HepG2 (cell line): ENCODE measurements around the gene SINHCAF. TPM values are rescaled to one million over a fixed set of nuclear protein-coding genes. Genes with fewer than 3 reads are reported as not detected.

Source experiments
- ATAC-seq: fragments of 200-7000 bp; cut with Tn5 transposase; 3 replicates; pipeline ENCODE4 v1.9.1; 2020; ENCODE audit warnings: mild to moderate bottlenecking, moderate library complexity
- BruUV-seq: library from RNA; stranded (reverse); fragments of 400-500 nt; replicated peaks from 2 replicates; lab custom pipeline; 2021; lab: Mats Ljungman, UMichigan
- CTCF ChIA-PET: fragments of 300-600 bp; formaldehyde crosslinking; extraction: SDS; loops from one replicate; lab custom pipeline; 2021; ENCODE audit warnings: low total read pairs, inconsistent platforms, low intra/inter-chr PET ratio; lab: Yijun Ruan, JAX
- POLR2A ChIA-PET: fragments of 350-600 bp; sonication (Branson Sonifier 250); formaldehyde crosslinking; loops from one replicate; lab custom pipeline; 2020; ENCODE audit warnings: antibody characterized with exemption, inconsistent platforms; lab: Yijun Ruan, JAX
- DNase-seq: peaks from one replicate; pipeline ENCODE4 v3.0.0-alpha.2; 2015; ENCODE audit warnings: low spot score
- FAIRE-seq: peaks from 3 replicates; lab custom pipeline; 2011; peaks lifted over from hg19 to GRCh38; lab: Jason Lieb, UNC
- H2AFZ ChIP-seq: one replicate; pipeline ENCODE4 v1.6.1; 2011; ENCODE audit warnings: low read length, inconsistent platforms
- H3K27ac ChIP-seq: fragments of 300-600 bp; 3 replicates; pipeline ENCODE4 v1.8.0; 2011; ENCODE audit warnings: mixed run types, mild to moderate bottlenecking, mixed read lengths, low read length, inconsistent platforms; ENCODE audit not compliant: insufficient read depth; ENCODE audit errors: extremely low read length
- H3K27me3 ChIP-seq, 2 experiments: fragments of 200-600 bp in 1 of 2; 2 replicates in 1 of 2; 3 replicates in 1 of 2; pipeline versions ENCODE4 v1.6.0 to v1.8.0; 2011; ENCODE audit warnings: low read length in 2 of 2, mild to moderate bottlenecking in 2 of 2, moderate library complexity in 2 of 2, inconsistent platforms in 1 of 2; ENCODE audit not compliant: insufficient read depth in 2 of 2, control insufficient read depth in 1 of 2
- H3K36me3 ChIP-seq, 2 experiments: fragments of 200-600 bp in 1 of 2; replicated peaks in 1 of 2; 2 replicates in 1 of 2; 3 replicates in 1 of 2; pipeline versions ENCODE4 v1.5.1 to v1.8.0; 2011; ENCODE audit warnings: low read length in 2 of 2, inconsistent platforms in 1 of 2; ENCODE audit not compliant: insufficient read depth in 2 of 2, control insufficient read depth in 1 of 2
- H3K4me1 ChIP-seq: 2 replicates; pipeline ENCODE4 v1.5.1; 2012; ENCODE audit warnings: low read length, inconsistent platforms; ENCODE audit not compliant: insufficient read depth
- H3K4me2 ChIP-seq: 2 replicates; pipeline ENCODE4 v1.6.0; 2011; ENCODE audit warnings: low read depth, low read length, inconsistent platforms
- H3K4me3 ChIP-seq, 3 experiments: fragments of 200-600 bp in 1 of 3; sonication (generic), shearing (Covaris generic) in 1 of 3; replicated peaks in 1 of 3; 2 replicates each; pipeline ENCODE4 v1.5.1; 2011 to 2016; ENCODE audit warnings: low read length in 3 of 3, inconsistent platforms in 2 of 3, low read depth in 2 of 3, mild to moderate bottlenecking in 2 of 3, control low read depth in 1 of 3, mixed read lengths in 1 of 3; ENCODE audit not compliant: insufficient read depth in 1 of 3
- H3K79me2 ChIP-seq: one replicate; pipeline ENCODE4 v1.6.1; 2011; ENCODE audit warnings: low read length, inconsistent platforms; ENCODE audit not compliant: insufficient read depth
- H3K9ac ChIP-seq: 2 replicates; pipeline ENCODE4 v1.6.0; 2011; ENCODE audit warnings: mild to moderate bottlenecking, low read depth, low read length, inconsistent platforms; ENCODE audit not compliant: insufficient read depth
- H3K9me3 ChIP-seq: 2 replicates; pipeline ENCODE4 v1.5.1; 2012; ENCODE audit warnings: mild to moderate bottlenecking, low read length
- H4K20me1 ChIP-seq: 2 replicates; pipeline ENCODE4 v1.6.0; 2011; ENCODE audit warnings: inconsistent platforms, mild to moderate bottlenecking, low read length, moderate library complexity; ENCODE audit not compliant: insufficient read depth
- AKAP8 ChIP-seq: sonication (generic); formaldehyde crosslinking; IDR thresholded peaks from 2 replicates; pipeline ENCODE4 v1.5.1; 2020; ENCODE audit warnings: mild to moderate bottlenecking, missing genetic modification reagents
- ETV6 ChIP-seq: sonication (generic); formaldehyde crosslinking; conservative IDR thresholded peaks from 2 replicates; pipeline ENCODE4 v1.4.0; 2020; ENCODE audit warnings: missing genetic modification reagents
- HOXA3 ChIP-seq: sonication (generic); formaldehyde crosslinking; IDR thresholded peaks from 2 replicates; pipeline ENCODE4 v1.5.0; 2020; ENCODE audit warnings: missing genetic modification reagents
- KAT2B ChIP-seq: fragments of 150-350 bp; IDR thresholded peaks from 2 replicates; pipeline ENCODE4 v1.6.1; 2014; ENCODE audit warnings: low read depth, low read length, borderline replicate concordance
- SCMH1 ChIP-seq: sonication (generic); formaldehyde crosslinking; IDR thresholded peaks from 2 replicates; pipeline ENCODE4 v1.9.0; 2021; ENCODE audit warnings: missing genetic modification reagents, mild to moderate bottlenecking, borderline replicate concordance
- TCF12 ChIP-seq, 2 experiments: fragments of 450-650 bp in 1 of 2; sonication (generic) in 1 of 2; formaldehyde crosslinking in 1 of 2; IDR thresholded peaks; 2 replicates each; pipeline versions ENCODE4 v1.6.1 to v1.8.0; 2017 to 2022; ENCODE audit warnings: antibody characterized with exemption in 1 of 2, mild to moderate bottlenecking in 1 of 2, missing genetic modification reagents in 1 of 2, moderate library complexity in 1 of 2
- TSC22D2 ChIP-seq: sonication (generic); formaldehyde crosslinking; IDR thresholded peaks from 2 replicates; pipeline ENCODE4 v1.5.1; 2020; ENCODE audit warnings: missing genetic modification reagents, mild to moderate bottlenecking, borderline replicate concordance
- ZNF460 ChIP-seq: sonication (generic); formaldehyde crosslinking; IDR thresholded peaks from 2 replicates; pipeline ENCODE4 v1.5.1; 2020; ENCODE audit warnings: missing genetic modification reagents, mild to moderate bottlenecking, borderline replicate concordance
- ZNF557 ChIP-seq: sonication (generic); formaldehyde crosslinking; IDR thresholded peaks from 2 replicates; pipeline ENCODE4 v1.4.0; 2020; ENCODE audit warnings: missing genetic modification reagents
- WGBS: methylation state at CpG from one replicate; pipeline ENCODE4 v1.1.6; 2017; ENCODE audit warnings: low lambda C conversion rate; 5-methylcytosine and 5-hydroxymethylcytosine counted together
- in situ Hi-C: cut with HindIII; loops from 2 replicates; pipeline ENCODE4 v1.10.0; 2017; ENCODE audit warnings: low pct_unique_long_range_greater_than_20kb; ENCODE audit not compliant: extremely low pct_ligation_motif_present
- intact Hi-C: fragments of 100-400 bp; cut with micrococcal nuclease; formaldehyde crosslinking; loops from one replicate; pipeline ENCODE4 v1.10.0; 2022; ENCODE audit not compliant: unreplicated experiment
- polyA plus RNA-seq, 8 experiments: library from polyadenylated mRNA; depleted of rRNA in 3 of 8; stranded (reverse) in 7 of 8; unstranded in 1 of 8; fragments of >200 nt; fragmentation: Illumina TruSeq in 4 of 8; extraction: Trizol in 4 of 8; gene quantifications; 2 replicates each; pipeline versions ENCODE4 v1.2.1 to v1.2.3, GENCODE V29; 2011 to 2016; ENCODE audit warnings: low read depth in 4 of 8, missing spikeins in 1 of 8, mixed read lengths in 1 of 8; ENCODE audit not compliant: insufficient read depth in 1 of 8
- total RNA-seq, 5 experiments: library from RNA; depleted of rRNA; stranded (reverse); fragments of >200 nt; fragmentation: Illumina TruSeq; extraction: Trizol; gene quantifications; 2 replicates each; pipeline ENCODE4 v1.2.3, GENCODE V29; 2016; ENCODE audit warnings: low read depth in 1 of 5
- TF ChIP-seq, protein P1 (sequence below): sonication (generic); formaldehyde crosslinking; IDR thresholded peaks from 2 replicates; pipeline ENCODE4 v1.9.0; 2021; ENCODE audit warnings: missing genetic modification reagents, mild to moderate bottlenecking, borderline replicate concordance
- TF ChIP-seq, protein P2 (sequence below): IDR thresholded peaks from 2 replicates; pipeline ENCODE4 v1.6.1; 2018; ENCODE audit warnings: missing genetic modification reagents
- TF ChIP-seq, protein P3 (sequence below): sonication (generic); formaldehyde crosslinking; conservative IDR thresholded peaks from 2 replicates; pipeline ENCODE4 v1.8.0; 2022; ENCODE audit warnings: missing genetic modification reagents

Gene SINHCAF
- total and polyA plus RNA-seq, 2 of the 13 experiments (the other 11 are each of a cell fraction or from before 2014, with no cell fraction given), result 54.6 to 97.8 TPM

DNA sequence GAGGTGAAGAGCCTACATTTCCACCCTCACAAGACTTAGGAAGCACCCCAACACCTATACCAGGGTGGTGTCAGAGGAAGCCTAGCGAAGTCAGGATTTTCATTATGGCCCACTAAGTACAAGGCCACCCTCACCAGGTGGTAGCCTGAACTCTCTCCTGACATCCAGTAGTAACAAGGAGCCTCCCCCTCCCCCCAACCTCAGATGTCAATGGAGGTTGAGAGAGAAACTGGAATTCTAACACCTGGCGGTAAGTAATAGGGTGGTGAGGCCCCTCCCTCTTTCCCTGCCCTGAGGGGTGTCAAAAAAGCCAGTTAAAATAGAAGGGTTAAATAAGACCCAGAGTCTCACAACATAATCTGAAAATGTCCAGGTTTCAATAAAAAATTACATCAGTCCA is 37.6 kb downstream of the SINHCAF start:
- H3K4me2 ChIP-seq, result no peak overlapping the region
- peaks cover 27 to 87% of the 10 kb centered on the region in 2 experiments for H3K36me3 ChIP-seq
- no peaks in the 10 kb centered on the region for H3K9me3 ChIP-seq
- in situ Hi-C loops (no loop called here), intact Hi-C loops (no loop called here)
- H3K4me3 ChIP-seq, result no peak overlapping the region
- no TSS peak for BruUV-seq
- 97% methylated on average over 2 of the region's 2 CpGs for WGBS
- ATAC-seq, result no peak
- no peak for FAIRE-seq
- ChIA-PET POLR2A (no interaction called here), CTCF (no interaction called here)
- no peaks in the 10 kb centered on the region for H3K4me1 ChIP-seq
- DNase-seq, result no peak
- TF ChIP-seq ETV6 (CRISPR knock-in tag) (no peak), ZNF557 (CRISPR knock-in tag) (no peak), TCF12 (IDR thresholded peaks at IDR 0.05) (no peak), TCF12 (CRISPR knock-in tag; IDR thresholded peaks at IDR 0.05) (no peak), HOXA3 (CRISPR knock-in tag) (no peak), KAT2B (no peak), TSC22D2 (CRISPR knock-in tag) (no peak), ZNF460 (CRISPR knock-in tag) (no peak), AKAP8 (no peak), SCMH1 (no peak)
- TF ChIP-seq, protein P1, sequence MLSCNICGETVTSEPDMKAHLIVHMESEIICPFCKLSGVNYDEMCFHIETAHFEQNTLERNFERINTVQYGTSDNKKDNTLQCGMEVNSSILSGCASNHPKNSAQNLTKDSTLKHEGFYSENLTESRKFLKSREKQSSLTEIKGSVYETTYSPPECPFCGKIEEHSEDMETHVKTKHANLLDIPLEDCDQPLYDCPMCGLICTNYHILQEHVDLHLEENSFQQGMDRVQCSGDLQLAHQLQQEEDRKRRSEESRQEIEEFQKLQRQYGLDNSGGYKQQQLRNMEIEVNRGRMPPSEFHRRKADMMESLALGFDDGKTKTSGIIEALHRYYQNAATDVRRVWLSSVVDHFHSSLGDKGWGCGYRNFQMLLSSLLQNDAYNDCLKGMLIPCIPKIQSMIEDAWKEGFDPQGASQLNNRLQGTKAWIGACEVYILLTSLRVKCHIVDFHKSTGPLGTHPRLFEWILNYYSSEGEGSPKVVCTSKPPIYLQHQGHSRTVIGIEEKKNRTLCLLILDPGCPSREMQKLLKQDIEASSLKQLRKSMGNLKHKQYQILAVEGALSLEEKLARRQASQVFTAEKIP, result no peak
- TF ChIP-seq, protein P2, sequence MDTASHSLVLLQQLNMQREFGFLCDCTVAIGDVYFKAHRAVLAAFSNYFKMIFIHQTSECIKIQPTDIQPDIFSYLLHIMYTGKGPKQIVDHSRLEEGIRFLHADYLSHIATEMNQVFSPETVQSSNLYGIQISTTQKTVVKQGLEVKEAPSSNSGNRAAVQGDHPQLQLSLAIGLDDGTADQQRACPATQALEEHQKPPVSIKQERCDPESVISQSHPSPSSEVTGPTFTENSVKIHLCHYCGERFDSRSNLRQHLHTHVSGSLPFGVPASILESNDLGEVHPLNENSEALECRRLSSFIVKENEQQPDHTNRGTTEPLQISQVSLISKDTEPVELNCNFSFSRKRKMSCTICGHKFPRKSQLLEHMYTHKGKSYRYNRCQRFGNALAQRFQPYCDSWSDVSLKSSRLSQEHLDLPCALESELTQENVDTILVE (CRISPR knock-in tag), result no peak
- TF ChIP-seq, protein P3, sequence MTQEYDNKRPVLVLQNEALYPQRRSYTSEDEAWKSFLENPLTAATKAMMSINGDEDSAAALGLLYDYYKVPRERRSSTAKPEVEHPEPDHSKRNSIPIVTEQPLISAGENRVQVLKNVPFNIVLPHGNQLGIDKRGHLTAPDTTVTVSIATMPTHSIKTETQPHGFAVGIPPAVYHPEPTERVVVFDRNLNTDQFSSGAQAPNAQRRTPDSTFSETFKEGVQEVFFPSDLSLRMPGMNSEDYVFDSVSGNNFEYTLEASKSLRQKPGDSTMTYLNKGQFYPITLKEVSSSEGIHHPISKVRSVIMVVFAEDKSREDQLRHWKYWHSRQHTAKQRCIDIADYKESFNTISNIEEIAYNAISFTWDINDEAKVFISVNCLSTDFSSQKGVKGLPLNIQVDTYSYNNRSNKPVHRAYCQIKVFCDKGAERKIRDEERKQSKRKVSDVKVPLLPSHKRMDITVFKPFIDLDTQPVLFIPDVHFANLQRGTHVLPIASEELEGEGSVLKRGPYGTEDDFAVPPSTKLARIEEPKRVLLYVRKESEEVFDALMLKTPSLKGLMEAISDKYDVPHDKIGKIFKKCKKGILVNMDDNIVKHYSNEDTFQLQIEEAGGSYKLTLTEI (CRISPR knock-in tag), result no peak
- H3K9ac ChIP-seq, result no peak overlapping the region
- no peak overlapping the region for H3K27ac ChIP-seq
- no peak overlapping the region for H2AFZ ChIP-seq
- H4K20me1 ChIP-seq, result no peaks in the 10 kb centered on the region
- no peaks in the 10 kb centered on the region for H3K27me3 ChIP-seq
- peaks cover 15% of the 10 kb centered on the region for H3K79me2 ChIP-seq
